Kidney glomerular epithelial cell (primary cell): Measurements from ENCODE around the gene DMPK.

Experiments used
- DNase-seq: peaks from one replicate; lab custom pipeline; 2025; lab: John Stamatoyannopoulos, UW

DMPK gene

DNA sequence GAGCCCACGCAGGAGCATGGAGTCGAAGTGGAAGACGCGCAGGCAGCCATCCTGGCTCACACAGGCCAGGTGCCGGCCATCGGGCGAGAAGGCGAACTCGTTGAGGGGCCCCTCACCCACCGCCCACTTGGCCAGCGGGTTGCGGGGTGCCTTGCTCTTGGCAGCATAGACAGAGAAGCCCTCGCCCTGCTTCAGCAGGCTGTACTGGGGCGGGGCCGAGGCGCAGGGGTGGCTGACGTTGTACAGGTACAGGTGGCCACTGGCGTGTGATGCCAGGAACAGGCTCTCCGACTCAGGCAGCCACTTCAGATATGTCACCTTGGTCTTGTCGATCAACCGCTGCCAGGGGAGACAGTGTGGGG, 4.2 kb upstream of the DMPK start:
- DNase-seq: no peak

DNA sequence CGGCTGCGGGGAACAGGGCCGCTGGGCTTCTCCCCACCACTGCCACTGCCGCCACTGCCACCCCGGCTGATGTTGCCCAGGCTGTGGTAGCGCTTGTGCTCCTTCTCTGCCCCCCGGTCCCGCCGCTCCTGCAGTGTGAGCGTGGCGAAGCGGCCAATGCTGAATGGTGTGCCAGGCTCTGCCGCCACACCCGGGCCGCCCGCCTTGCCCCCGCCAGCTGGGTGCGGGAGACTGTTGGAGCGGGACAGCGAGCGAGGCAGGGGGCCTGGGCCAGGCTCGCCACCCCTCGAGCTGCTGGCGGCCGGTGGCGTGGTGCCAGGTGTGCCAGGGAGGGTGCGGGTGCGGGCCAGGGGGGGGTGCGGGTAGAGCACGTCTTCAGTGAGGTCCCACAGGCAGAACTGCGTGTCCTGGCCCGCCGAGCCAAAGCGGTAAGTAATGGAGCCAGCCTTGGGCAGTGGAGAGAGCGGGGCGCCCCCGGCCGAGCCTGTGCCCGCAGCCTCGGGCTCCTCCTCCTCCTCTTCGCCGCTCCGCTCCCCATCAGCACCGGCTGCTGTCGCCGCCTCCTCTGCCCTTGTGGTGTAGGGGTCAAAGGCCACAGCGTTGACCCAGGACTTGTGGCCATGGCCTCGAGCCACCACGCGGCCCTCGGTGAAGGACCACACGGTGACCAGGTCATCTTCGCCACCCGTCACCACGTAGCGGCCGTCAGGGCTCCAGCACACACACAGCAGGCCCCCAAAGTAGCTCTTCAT, 3.7 kb upstream of the DMPK start:
- DNase-seq: no peak

DNA sequence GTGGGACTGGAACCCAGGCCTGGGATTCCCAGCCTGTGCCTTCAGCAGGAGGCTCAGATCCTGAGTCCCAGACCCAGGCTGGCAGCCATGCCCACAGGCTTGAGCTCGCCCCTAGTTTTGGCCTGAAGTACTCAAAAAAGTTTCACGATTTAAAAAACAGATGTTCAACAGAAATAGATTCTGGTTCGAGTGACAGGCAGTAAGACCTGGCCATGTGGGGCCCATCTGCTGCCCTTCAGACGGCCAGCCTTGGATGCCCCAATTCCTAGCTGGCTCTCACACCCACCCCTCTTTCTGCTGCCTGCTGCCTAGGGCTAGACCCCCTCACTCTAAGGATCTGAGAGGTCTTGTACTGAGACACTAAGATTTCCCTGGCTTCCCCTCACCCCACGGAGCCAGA, 2.8 kb upstream of the DMPK start:
- DNase-seq: no peak

DNA sequence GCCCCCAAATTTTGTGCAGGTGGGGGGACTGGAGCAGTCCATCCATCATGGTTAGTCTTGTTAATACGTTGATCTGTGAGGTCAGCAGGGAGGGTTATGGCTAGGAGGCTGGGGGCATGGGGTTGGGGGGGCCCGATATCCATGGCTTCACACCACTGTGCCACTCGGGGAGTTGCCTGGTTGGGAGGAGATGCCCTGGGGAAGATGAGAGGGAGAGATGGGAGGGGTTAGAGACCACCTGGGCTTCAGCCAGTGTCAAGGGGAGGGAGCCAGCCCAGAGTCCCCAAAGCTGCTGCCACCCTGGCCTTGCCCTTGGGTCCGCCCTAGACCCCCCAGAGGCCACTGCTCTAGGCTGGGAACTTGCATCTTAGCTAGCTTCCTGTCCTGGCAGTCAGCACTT, 1.8 kb upstream of the DMPK start:
- no peak for DNase-seq

DNA sequence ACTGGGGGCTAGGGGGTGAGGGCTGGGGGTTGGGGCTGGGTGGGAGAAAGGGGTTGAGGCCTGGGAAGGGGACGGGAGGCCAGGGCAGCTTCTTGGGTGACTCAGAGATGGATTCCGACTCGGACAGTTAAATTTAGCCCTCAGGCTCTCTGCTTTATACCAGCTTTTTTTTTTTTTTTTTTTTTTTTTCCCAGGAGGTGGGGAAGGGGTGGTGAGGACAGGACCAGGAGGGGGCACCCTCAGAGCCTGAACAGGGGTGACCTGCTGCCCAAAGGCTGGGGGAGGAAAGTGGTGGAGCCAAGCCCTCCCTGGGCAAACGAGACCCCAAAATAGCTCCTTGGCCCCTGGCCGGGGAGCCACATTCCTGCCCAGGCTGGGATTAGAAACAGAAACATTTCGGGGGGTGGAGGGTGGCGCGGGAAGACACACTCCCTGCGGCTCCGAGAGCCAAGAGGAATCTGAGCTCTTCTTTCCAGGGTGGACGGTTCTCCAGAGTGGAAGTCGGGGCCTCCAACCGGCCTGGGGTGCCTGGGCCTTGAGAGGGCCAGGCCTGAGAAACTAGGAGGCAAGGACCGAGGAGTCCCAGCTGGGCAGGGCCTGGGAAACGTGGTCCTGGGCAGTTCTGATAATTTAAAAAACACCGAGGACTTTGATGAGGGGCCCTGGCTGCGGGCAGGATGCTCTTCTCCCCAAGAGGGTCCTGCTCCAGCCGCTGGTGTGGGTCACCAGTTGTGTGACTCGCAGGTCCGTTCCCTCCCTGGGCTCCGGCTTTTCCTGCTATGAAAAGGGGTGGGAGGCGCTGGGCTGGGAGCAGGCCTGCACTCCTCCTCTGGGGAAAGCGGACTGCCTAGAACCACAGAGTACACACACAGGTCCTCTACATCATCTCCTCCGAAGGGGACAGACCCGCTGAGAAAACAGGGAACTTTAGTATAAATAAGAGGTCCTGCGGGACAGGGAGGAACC, 813 bp upstream of the DMPK start:
- no peak for DNase-seq

DNA sequence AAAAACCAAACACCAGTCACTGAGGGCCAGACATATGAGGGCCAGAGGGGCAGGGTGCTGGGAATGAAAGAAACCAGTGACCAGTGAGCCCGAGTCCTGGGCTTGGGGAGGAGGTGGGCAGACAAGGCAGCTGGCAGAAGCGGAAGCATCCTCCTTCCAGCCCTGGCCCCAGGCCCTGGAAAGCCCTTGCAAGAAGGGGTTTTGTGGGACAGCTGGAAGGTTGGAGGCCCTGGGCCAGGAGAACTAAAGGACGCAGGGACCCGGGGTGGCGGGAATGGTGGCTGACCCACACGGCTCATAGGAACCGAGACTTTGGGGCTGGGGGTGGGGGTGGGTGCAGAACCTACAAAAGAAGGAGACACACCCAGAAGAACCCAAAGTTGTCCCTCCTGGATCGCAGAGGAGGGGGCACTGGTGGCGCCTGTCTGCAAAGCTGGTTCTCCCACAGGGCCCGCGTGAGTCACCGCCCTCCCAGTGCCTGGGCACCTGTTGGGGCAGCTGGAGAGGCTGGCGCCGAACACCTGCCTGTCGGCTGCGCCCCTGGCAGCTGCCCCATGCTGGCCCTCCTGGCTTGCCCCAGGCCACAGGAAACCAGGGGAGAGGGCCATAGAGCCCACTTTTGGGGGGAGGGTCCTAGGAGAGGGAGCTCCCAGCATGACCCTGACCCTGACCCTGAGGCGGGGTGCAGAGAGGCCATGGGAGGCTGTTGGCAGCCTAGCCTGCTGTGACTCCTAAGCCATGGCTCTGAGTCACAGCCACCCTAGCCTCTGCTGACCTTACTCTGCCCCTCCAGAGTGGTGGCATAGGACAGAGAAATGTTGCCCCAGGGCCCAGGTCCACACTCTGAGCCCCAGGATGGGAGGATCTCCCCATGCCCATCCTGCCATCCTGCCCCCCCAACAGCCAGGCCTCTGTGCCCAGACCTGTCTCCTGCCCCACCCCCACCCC, 802 bp downstream of the DMPK start:
- DNase-seq: no peak

DNA sequence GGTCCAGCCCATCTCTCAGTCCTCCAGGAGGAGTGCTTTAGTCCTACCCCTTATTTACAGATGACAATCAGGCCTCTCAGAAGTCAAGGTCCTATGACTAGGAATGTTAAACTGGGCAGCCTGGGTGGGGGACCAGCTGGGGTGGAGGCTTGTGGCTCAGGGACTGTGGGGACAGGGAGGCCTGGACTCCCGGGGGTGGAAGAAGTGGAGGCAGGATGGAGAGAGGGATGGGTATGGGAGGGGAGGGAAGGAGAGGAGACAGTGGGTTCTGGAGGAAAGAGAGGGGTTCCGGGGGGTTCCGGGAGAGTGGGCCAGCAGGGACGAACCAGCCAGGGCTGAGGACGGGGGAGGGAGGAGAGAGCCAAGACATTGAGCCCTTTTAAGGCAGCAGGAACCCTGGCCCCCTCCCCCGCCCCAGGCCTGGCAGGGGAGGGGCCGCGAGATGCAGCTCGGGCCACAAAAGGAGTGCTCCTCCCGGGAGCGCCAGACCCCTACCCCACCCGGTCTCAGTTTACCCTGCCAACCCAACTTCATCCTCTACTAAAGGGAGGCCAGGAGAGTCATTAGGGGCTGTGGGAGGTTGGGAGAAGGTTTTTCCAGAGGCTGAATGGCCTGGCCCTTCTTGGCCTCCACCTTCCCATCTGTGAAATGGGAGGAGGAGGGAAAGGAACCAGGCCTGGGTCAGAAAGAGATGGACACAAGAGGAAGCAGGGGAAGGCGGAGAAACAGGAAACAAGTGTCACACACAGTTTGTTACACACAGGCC, 1.7 kb downstream of the DMPK start:
- DNase-seq: no peak

DNA sequence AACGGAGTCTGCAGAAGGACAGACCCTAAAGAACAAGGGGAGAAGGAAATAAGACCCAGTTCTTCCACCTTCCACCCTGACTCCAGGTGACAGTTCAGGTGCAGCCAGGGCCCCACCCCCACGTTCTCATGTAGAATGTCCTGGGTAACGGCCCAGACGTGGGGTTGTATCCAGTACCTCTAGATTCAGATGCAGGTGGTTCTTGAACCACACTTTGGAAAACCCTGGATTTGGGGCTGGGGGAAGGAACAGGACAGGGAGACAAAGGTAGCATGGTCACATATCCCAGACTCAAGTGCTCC, 2.2 kb downstream of the DMPK start:
- DNase-seq: no peak

DNA sequence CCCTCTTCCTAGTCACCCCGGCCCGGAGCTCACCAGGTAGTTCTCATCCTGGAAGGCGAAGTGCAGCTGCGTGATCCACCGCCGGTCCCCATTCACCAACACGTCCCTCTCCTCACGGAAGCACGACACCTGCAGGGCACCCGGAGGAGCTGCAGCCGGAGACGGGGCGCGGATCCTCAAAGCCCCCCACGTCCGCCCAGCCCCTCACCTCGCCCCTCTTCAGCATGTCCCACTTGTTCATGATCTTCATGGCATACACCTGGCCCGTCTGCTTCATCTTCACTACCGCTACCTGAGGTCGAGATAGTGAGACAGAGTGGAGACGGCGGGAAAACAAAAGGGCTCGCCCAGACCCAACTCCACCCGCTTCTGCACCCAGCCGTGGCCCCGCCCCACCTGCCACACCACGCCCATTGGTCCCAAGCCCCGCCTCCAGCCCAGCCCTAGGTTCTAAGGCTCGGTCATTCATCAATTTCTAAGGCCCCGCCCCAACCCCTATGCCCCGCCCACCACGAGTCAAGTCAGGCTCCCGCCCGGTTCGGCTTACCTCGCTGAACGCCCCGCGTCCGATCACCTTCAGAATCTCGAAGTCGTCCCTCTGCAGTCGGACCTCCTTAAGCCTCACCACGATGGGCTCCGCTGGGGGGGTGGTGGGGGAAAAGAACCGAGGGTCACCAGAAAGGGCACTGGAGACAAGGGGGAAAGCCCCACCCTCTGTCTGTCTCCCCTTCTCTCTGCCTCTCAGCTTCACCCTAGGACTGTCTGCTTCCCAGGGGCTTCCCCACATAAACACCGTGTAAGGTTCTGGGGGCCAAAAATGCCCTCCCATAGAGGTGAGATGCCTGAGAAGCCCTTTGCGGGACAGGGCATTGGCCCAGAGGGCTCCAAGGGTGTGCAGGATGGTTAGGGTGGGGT, 2.8 kb downstream of the DMPK start:
- DNase-seq: peak; percentile 29

DNA sequence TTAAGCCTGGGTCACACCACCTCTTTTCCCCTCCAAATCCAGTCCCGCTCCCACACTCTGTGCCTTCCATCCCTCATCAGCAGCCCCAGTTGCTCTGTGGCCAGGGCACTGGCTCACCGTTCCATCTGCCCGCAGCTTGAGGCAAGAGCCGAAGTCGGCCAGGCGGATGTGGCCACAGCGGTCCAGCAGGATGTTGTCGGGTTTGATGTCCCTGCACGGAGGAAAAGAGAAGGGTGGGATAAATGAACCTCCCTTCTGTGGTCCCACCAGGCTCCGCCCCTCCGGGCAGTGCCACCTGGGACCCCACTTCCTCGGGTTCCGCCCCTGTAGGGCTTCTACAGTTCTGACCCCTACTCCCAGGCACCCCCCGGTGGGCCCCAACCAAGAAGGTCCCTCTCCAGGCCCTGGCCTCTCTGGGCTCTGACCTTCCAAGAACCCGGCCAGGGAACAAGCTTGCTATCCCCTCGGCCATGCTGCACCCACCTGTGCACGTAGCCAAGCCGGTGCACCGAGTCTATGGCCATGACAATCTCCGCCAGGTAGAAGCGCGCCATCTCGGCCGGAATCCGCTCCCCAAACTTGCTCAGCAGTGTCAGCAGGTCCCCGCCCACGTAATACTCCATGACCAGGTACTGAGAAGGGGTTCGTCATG, 4.2 kb downstream of the DMPK start:
- DNase-seq: no peak

DNA sequence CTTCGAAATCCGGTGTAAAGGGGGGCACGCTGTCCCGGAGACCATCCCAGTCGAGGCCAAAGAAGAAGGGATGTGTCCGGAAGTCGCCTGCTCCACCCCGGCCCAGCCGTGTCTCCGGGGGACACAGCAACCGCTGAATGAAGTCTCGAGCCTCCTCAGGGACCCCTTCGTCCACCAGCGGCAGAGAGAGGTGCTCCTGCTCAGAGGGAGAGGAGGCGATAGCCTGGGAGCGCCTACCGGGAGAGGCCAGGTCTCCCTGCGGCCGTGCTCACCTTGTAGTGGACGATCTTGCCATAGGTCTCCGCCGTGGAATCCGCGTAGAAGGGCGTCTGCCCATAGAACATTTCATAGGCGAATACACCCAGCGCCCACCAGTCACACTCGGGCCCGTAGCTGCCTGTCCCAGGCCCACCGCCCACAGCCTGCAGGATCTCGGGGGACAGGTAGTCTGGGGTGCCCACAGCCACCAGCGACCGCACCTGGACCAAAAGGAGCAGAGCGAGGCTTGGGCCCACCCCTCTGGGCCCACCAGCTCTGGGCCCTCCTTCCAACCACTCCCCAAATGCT, 4.8 kb downstream of the DMPK start:
- DNase-seq: no peak

DNA sequence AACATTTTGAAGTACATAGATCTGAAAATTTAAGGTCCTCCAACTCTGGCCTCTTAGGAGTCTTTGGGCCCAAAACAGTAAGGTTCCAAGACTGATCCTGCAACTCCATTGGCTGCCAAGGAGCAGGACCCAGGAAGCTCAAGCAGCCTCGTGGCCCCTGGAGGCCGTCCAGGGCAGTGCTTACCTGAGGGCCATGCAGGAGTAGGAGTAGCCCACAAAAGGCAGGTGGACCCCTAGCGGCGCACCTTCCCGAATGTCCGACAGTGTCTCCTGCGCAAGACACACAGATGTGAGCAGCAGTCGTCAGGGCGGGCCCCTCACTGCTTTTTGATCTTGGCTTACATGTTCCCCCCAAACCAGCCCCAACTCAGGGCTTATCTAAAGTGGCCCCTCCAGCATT, 7.5 kb downstream of the DMPK start:
- no peak for DNase-seq

DNA sequence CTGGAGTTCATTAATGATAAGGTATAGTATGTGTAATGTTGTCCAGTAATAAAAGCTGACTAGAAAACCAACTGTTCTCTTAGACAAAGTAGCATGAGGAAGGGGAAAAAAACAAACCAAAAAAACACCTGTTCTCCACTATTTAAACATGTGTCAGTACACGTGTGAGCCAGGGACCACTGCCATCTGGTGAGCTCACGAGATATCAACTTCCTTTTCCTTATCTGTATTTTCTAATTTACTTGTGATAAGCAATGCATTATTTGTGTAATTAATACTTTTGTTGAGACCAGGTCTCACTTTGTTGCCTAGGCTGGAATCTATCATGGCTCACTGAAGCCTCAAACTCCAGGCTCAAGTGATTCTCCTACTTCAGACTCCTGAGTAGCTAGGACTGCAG, 8.9 kb downstream of the DMPK start:
- no peak for DNase-seq

DNA sequence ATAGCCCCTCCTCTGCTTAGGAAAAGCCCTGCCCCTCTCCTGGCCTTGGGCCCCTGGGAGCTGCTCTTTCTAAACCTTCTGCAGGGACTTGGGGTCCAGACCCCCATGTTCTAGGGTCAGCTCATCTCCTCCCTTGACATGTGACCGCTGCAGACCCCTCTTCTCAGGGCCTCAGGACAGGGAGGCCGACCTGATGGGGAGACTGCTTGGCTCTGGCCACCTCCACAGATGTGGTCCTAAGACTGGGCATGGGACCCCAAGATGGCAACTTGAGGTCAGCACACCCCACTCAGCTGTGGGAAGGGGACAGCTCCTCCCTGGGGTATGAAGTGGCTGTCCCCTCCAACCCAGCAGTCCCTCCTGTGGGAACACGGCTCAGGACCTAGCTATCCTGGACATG, 9.4 kb downstream of the DMPK start:
- no peak for DNase-seq

DNA sequence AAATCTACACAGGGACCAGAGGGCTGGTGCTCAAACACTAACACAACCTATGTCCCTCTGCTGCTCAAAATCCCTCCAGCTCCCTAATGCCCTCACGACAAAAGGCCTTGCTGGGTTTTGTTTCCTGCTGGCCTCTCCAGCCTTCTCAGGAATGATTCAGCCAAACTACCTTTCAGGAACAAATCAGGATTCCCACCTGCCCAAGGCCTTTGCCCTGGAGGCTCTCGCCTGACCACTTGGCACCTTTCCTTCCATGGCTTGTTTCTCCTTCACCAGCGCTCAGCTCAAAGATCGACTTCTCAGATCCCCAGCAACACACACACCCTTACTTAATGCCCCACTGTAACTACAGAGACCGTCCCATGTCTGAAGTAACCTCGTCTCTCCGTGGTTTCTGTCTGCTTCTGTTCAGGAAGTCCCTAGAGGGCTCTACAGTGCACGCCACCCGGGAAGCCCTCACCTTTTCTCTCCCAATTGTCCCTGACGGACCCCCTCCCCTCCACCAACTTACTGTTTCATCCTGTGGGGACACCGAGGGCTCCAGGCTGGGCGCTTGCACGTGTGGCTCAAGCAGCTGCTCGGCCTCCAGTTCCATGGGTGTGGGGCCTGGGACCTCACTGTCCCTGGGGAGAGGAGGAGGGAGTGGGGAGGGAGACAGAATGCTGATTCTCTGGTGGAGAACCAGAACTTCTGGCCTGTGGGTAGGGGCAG, 10.0 kb downstream of the DMPK start:
- no peak for DNase-seq

DNA sequence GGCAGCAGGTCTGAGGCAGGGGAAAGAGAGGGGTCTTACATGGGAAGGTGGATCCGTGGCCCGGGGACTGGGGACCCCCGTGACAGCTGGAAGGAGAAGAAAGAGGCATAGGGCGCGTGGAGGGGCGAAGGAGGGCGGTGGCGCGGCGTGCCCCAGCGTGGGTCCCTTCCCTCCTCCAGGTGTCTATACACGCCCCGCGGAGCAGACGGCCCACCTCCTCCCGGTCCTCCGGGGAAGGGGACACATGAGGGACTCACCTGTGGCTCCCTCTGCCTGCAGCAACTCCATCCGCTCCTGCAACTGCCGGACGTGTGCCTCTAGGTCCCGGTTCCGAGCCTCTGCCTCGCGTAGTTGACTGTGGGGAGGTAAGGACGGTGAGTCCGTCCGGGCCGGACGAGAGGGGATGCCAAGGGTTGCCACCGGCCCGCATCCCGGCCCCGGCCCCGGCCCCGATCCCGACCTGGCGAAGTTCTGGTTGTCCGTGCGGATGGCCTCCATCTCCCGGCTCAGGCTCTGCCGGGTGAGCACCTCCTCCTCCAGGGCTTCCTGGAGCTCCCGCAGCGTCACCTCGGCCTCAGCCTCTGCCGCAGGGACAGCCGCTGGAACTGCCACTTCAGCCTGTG, 10.9 kb downstream of the DMPK start:
- DNase-seq: no peak

DNA sequence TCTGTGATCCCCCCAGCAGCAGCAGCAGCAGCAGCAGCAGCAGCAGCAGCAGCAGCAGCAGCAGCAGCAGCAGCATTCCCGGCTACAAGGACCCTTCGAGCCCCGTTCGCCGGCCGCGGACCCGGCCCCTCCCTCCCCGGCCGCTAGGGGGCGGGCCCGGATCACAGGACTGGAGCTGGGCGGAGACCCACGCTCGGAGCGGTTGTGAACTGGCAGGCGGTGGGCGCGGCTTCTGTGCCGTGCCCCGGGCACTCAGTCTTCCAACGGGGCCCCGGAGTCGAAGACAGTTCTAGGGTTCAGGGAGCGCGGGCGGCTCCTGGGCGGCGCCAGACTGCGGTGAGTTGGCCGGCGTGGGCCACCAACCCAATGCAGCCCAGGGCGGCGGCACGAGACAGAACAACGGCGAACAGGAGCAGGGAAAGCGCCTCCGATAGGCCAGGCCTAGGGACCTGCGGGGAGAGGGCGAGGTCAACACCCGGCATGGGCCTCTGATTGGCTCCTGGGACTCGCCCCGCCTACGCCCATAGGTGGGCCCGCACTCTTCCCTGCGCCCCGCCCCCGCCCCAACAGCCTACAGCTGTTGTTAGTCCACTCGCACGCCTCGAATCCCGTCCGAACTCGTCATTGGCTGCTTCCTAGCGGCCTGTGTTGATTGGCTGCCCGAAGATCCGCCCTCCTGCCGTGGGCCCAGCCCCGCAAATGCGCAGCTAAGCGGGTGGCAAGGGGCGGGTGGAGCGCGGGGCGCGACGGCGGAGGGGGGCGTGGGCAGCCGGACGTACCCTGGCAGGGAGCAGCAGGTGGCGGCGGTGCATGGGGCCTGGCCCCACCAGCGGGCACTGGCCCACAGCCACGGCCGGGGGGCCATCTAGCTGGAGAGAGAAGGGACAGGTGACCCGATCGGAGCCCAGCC, 11.8 kb downstream of the DMPK start:
- DNase-seq: peak; percentile 93

DNA sequence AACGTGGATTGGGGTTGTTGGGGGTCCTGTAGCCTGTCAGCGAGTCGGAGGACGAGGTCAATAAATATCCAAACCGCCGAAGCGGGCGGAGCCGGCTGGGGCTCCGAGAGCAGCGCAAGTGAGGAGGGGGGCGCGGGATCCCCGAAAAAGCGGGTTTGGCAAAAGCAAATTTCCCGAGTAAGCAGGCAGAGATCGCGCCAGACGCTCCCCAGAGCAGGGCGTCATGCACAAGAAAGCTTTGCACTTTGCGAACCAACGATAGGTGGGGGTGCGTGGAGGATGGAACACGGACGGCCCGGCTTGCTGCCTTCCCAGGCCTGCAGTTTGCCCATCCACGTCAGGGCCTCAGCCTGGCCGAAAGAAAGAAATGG, 12.5 kb downstream of the DMPK start:
- DNase-seq: no peak
